ENCODE measurements around the gene CNKSR1. TPM values are rescaled to one million over a fixed set of nuclear protein-coding genes. Genes with fewer than 3 reads are reported as not detected.

Gene CNKSR1
- total RNA-seq: not detected in 2 replicates

GRCh38 chr1:26177182-26177684 is at the start of gene CNKSR1:
Gene CNKSR1 (plus strand): TSS chr1:26177491. CDS start chr1:26177548, 57 bp downstream.

GRCh38 chr1:26158908-26159742 is 18.2 kb upstream of the CNKSR1 start, which contains the start of gene FAM110D:
Gene FAM110D (plus strand): TSS chr1:26159079. CDS start chr1:26161292, 2,213 bp downstream.

GRCh38 chr1:26168410-26169197 is 8.7 kb upstream of the CNKSR1 start, which contains the start of gene C1orf232:
Gene C1orf232 (minus strand): TSS chr1:26168963. CDS start chr1:26168499, 464 bp downstream.

GRCh38 chr1:26169669-26170471 is 7.4 kb upstream of the CNKSR1 start, which contains the start of gene ZNF593:
Gene ZNF593 (plus strand): TSS chr1:26169908. CDS start chr1:26169984, 76 bp downstream.

GRCh38 chr1:26171084-26172072 is 5.9 kb upstream of the CNKSR1 start, which contains the start of gene ZNF593OS:
Gene ZNF593OS (minus strand): TSS chr1:26171832. CDS start chr1:26171661, 171 bp downstream.

GRCh38 chr1:26190373-26190987 is 13.2 kb downstream of the CNKSR1 start, which contains the start of gene CATSPER4:
Gene CATSPER4 (plus strand): TSS chr1:26190602. CDS start chr1:26190628, 26 bp downstream.

GRCh38 chr1:26233903-26234643 is 56.8 kb downstream of the CNKSR1 start, which contains the start of gene CEP85:
Gene CEP85 (plus strand): TSS chr1:26234200. CDS start chr1:26239784, 5,584 bp downstream.

Other genes with a start within 250 kb of the CNKSR1 start
- 6.6 and 7.6 TPM in 2 replicates for gene PAFAH2, start 179.4 kb upstream of the CNKSR1 start, total RNA-seq
- gene EXTL1, start 155.7 kb upstream of the CNKSR1 start, total RNA-seq: not detected in 2 replicates
- gene SLC30A2, start 131.4 kb upstream of the CNKSR1 start, total RNA-seq: 0.15 TPM in 1 of 2 replicates, not detected in the other
- gene TRIM63, start 109.9 kb upstream of the CNKSR1 start, total RNA-seq: not detected in 2 replicates
- gene PDIK1L, start 65.7 kb upstream of the CNKSR1 start, total RNA-seq: 3.6 and 6.1 TPM in 2 replicates
- 3.7 and 4.7 TPM in 2 replicates for gene FAM110D, start 18.4 kb upstream of the CNKSR1 start, total RNA-seq
- not detected in 2 replicates for gene C1orf232, start 8.5 kb upstream of the CNKSR1 start, total RNA-seq
- gene ZNF593, start 7.6 kb upstream of the CNKSR1 start, total RNA-seq: 41.5 and 57.4 TPM in 2 replicates
- gene ZNF593OS, start 5.7 kb upstream of the CNKSR1 start, total RNA-seq: 0.33 TPM in 1 of 2 replicates, not detected in the other
- gene CATSPER4, start 13.1 kb downstream of the CNKSR1 start, total RNA-seq: not detected in 2 replicates
- gene CEP85, start 56.7 kb downstream of the CNKSR1 start, total RNA-seq: 9.5 and 13.4 TPM in 2 replicates
- gene SH3BGRL3, start 102.6 kb downstream of the CNKSR1 start, total RNA-seq: 232 and 233 TPM in 2 replicates
- gene UBXN11, start 129.1 kb downstream of the CNKSR1 start, total RNA-seq: 1.9 TPM in 2 replicates
- not detected in 2 replicates for gene CD52, start 140.5 kb downstream of the CNKSR1 start, total RNA-seq
- not detected in 2 replicates for gene CRYBG2, start 176.6 kb downstream of the CNKSR1 start, total RNA-seq
- gene ZNF683, start 195.3 kb downstream of the CNKSR1 start, total RNA-seq: not detected in 2 replicates
- gene LIN28A, start 233.3 kb downstream of the CNKSR1 start, total RNA-seq: not detected in 2 replicates